SK-N-SH treated with all-trans-retinoic acid at 6 μM for 48 hours (cell line): ENCODE measurements around the gene PCDH15.

Experiments
- CSDC2 ChIP-seq: fragments of 250-450 bp; sonication (Bioruptor Pico); IDR thresholded peaks from 2 replicates; pipeline ENCODE4 v1.5.0; 2020; ENCODE audit warnings: mild to moderate bottlenecking, moderate library complexity
- GLIS3 ChIP-seq: fragments of 250-450 bp; sonication (Bioruptor Pico); IDR thresholded peaks from 2 replicates; pipeline ENCODE4 v1.5.0; 2020; ENCODE audit warnings: mild to moderate bottlenecking, moderate library complexity
- POU6F1 ChIP-seq: fragments of 250-450 bp; sonication (Bioruptor Pico); IDR thresholded peaks from 2 replicates; pipeline ENCODE4 v1.8.0; 2021; ENCODE audit warnings: low read depth, mild to moderate bottlenecking, moderate library complexity, borderline replicate concordance

- TF ChIP-seq GLIS3 (CRISPR knock-in tag) (no peak), CSDC2 (CRISPR knock-in tag) (no peak), POU6F1 (CRISPR knock-in tag) (no peak)
Measured at GRCh38 chr10:54002077-54002476, 799.0 kb downstream of the PCDH15 start.
